Coronary artery (tissue), 2 donors: ENCODE data around the gene CYP46A1.

Experiments
- DNase-seq: peaks from one replicate; pipeline ENCODE4 v3.0.0-alpha.2; 2017; ENCODE audit warnings: low spot score
- H3K27ac ChIP-seq, 2 donors: fragments of 200-600 bp; sonication (generic); one replicate each; pipeline ENCODE4 v1.5.1; 2016 to 2019
- H3K4me3 ChIP-seq: fragments of 200-600 bp; sonication (generic); 2 replicates; pipeline ENCODE4 v1.5.1; 2016; ENCODE audit warnings: mild to moderate bottlenecking, moderate library complexity
- CTCF ChIP-seq: fragments of 200-600 bp; sonication (generic); IDR thresholded peaks from one replicate; pipeline ENCODE4 v1.5.1; 2019; ENCODE audit warnings: antibody characterized with exemption

The CYP46A1 gene

GRCh38 chr14:99735189-99736135 is 51.4 kb downstream of the CYP46A1 start:
- no peak overlapping the region for H3K27ac ChIP-seq
- no peak for DNase-seq
- no peak for TF ChIP-seq CTCF

GRCh38 chr14:99736603-99737371 is 52.7 kb downstream of the CYP46A1 start:
- TF ChIP-seq CTCF: no peak
- no peak for DNase-seq
- Histone ChIP-seq H3K4me3 (peak overlapping the region; percentile 77), H3K27ac (peak overlapping the region; percentile 52 to 78)

More at GRCh38 chr14:99735189-99736135, 51.4 kb downstream of the CYP46A1 start:
- H3K4me3 ChIP-seq: no peak overlapping the region

GRCh38 chr14:99737451-99737951 is 53.4 kb downstream of the CYP46A1 start:
- no peak for TF ChIP-seq CTCF
- H3K4me3 ChIP-seq: peak overlapping the region; percentile 77
- peak overlapping the region; percentile 52 to 78 for H3K27ac ChIP-seq
- no peak for DNase-seq

GRCh38 chr14:99737956-99738667 is 54.0 kb downstream of the CYP46A1 start:
- H3K4me3 ChIP-seq: peak overlapping the region; percentile 77
- peak overlapping the region; percentile 52 to 78 for H3K27ac ChIP-seq
- TF ChIP-seq CTCF: no peak
- DNase-seq: no peak

- H3K27ac ChIP-seq: no peak overlapping the region
- H3K4me3 ChIP-seq: no peak overlapping the region
- no peak for DNase-seq
- TF ChIP-seq CTCF: no peak
Observed at GRCh38 chr14:99740411-99740810, 56.3 kb downstream of the CYP46A1 start.

GRCh38 chr14:99741227-99741976 is 57.3 kb downstream of the CYP46A1 start:
- H3K27ac ChIP-seq: no peak overlapping the region
- no peak for TF ChIP-seq CTCF
- no peak for DNase-seq
- no peak overlapping the region for H3K4me3 ChIP-seq
